HG02642 (cell line): ENCODE data around the gene ABL2.
"Not testable (repeated sequence)": the region's sequence is repeated elsewhere in the genome, so short reads cannot be mapped to it uniquely, and the experiment has no call there.

Experiments used
- ATAC-seq: cut with Tn5 transposase; IDR thresholded peaks from one replicate; pipeline ENCODE4 v1.9.1; 2021; ENCODE audit warnings: mild to moderate bottlenecking; ENCODE audit not compliant: unreplicated experiment, poor library complexity

Gene ABL2

DNA sequence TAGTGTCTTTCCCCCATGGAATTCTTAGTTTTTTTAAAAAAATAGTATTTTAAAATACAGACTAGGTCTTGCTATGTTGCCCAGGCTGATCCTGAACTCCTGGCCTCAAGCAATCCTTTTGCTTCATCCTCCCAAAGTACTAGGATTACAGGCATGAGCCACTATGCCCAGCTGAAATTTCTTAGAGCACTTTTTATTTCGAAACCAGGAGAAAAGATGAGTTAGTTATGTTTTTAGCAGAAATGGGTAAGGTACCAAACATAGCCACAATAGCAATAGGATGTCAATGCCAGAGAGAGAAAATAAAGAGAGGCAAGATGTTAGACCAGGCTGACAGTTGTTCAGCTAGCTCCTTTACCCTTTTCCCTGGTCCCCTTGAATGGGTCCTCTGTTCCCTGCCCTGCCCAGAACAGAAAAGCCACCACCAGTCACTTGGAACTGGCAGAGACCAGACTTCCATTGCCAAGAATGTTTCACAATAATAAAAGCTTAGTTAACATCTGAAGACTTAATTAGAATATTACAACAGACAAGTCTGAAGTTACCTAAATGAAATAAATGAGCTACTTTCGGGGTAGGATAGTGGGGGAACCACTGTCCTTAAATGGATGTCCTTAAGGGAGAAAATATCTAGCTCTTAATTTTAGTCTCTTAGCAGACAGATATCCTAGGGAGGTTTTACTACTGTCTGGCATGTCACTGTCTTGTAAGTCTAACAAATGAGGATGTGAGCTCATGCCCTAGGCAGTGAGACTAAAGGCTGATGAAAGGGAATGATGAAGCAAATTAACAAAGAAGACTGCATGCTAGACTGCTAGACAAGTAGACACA lies 54.3 kb downstream of the ABL2 start:
- ATAC-seq: no peak

DNA sequence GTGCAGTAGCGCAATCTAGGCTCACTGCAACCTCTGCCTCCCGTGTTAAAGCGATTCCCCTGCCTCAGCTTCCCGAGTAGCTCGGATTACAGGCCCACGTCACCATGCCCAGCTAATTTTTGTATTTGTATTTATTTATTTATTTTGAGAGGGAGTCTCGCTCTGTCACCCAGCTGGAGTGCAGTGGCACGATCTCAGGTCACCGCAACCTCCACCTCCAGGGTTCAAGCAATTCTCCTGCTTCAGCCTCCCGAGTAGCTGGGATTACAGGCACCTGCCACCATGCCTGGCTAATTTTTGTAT lies 59.1 kb downstream of the ABL2 start:
- ATAC-seq: not testable (repeated sequence)

GRCh38 chr1:179169616-179170467 lies 59.6 kb downstream of the ABL2 start:
- no peak for ATAC-seq

- ATAC-seq: no peak
Measured at GRCh38 chr1:179168536-179168935, 60.9 kb downstream of the ABL2 start.

GRCh38 chr1:179167955-179168354 lies 61.5 kb downstream of the ABL2 start:
- ATAC-seq: no peak

GRCh38 chr1:179167418-179167777 lies 62.1 kb downstream of the ABL2 start:
- ATAC-seq: no peak

DNA sequence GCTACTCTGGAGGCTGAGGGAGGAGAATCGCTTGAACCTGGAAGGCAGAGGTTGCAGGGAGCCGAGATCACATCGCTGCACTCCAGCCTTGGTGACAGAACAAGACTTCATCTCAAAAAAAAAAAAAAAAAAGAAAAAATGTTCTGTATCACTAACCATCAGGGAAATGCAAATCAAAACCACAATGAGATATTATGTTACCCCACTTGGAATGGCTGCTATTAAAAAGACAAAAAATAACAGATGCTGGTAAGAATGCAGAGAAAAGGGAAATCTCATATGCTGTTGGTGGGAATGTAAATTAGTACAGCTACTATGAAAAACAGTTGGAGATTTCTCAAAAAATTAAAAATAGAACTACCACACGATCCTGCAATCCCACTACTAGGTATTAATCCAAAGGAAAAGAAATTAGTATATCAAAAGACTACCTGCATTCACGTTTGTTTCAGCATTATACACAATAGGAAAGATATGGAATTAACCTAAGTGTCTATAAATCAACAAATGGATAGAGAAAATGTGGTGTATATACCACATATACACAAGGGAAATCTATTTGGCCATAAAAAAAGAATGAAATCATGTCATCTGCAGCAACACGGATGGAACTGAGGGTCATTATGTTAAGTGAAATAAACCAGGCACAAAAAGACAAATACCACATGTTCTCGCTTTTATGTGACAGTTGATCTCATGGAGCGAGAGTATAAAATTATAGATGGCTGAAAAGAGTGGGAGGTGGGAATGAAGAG lies 62.6 kb downstream of the ABL2 start:
- no peak for ATAC-seq

DNA sequence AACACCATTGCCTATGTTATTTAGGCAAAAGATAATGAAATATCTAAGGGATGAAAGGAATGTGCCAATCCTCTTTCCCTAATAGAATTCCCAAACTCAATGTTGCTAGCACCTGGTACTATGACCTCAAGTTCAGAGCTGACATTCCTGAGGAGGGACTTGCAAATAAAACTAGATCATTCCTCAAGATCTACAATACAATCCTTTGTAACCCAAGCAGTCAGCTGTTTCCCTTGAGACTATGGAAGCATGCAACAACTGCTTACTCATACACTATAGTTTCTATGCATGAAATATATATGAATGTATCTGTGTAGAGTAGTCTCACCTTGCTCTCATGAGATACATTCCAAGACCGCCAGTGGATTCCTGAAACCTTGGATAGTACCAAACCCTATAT lies 65.0 kb downstream of the ABL2 start:
- no peak for ATAC-seq

DNA sequence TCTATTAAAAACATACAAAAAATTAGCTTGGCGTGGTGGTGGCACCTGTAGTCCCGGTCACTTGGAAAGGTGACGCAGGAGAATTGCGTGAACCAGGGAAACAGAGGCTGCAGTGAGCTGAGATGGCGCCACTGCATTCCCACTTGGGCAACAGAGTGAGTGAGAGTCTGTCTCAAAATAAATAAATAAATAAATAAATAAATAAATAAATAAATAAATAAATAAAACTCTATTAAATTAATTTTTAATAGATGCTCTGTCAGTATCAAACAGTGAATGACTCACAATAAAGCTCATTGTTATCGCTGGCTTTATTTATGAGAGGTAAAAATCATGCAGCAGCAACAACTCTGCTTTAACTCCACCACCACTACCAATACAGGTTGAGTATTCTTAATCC lies 72.8 kb downstream of the ABL2 start:
- ATAC-seq: no peak

DNA sequence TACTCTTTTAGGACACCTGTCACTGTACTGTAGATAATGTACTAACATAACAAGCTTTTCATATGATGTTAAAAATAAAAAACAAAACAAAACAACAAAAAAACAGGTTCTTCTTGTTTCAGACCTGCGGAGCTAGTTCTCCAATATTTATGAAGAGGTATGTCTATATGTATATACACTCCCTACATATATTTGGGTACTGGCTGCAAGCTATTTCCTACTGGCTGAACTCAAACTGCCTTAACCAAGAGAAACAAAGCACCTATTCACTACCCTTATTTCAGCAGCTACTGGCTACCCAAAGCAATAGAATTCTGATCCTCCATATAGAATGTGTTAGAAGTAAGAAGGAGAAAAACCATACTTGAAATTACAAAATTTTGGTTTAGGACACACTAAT lies 73.5 kb downstream of the ABL2 start:
- no peak for ATAC-seq

- ATAC-seq: no peak
Measured at GRCh38 chr1:179155615-179156014, 73.9 kb downstream of the ABL2 start.

- ATAC-seq: no peak
Measured at GRCh38 chr1:179154437-179154836, 75.0 kb downstream of the ABL2 start.

DNA sequence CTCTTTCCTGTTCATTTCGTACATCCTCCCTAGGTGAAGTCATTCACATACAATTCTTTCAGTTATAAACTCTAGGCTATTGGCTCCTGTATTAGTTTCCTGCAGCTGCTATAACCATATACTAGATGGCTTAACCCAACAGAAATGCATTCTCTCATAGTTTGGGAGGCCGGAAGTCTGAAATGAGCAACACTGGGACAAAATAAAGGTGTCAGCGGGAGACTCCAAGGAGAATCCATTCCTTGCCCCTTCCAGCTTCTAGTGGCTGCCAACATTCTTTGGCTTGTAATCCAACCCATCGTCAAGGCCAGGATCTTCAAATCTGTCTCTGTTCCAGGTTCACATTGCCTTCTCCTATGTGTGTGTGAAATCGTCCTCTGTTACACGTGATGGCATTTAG lies 76.3 kb downstream of the ABL2 start:
- ATAC-seq: no peak

- ATAC-seq: no peak
Measured at GRCh38 chr1:179151908-179152682, 77.4 kb downstream of the ABL2 start.

GRCh38 chr1:179146911-179147310 lies 82.6 kb downstream of the ABL2 start:
- no peak for ATAC-seq

DNA sequence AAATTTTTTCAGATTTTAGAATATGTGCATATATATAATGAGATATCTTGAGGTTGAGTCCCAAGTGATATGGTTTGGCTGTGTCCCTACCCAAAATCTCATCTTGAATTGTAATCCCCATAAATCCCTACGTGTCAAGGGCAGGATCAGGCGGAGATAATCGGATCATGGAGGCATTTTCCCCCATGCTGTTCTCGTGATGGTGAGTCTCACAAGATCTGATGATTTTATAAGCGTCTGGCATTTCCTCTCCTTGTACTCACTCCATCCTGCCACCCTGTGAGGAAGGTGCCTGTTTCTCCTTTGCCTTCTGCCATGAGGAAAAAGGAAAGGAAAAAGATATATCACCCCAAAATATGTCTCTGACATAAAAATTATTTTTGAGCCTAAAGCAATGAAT lies 83.0 kb downstream of the ABL2 start:
- ATAC-seq: no peak

DNA sequence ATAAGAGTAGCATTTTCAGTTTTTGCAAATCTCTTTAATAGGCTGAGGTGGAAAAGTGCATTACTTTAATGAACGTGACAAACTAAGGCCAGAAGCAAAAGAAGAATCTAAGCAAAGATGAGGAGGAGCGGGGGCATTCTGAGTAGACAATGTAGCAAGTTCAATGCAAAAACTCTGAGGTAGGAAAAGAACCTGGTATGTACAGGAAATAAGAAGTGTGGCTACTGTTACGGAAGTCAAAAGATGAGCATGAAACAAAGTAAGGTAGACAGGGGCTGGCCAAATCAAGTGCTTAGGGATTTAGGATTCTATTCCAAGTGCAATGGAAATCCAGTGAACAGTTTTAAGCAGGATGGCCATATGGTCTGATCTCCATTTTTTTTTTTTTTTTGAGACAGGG lies 84.0 kb downstream of the ABL2 start:
- ATAC-seq: no peak

GRCh38 chr1:179144626-179145025 lies 84.9 kb downstream of the ABL2 start:
- no peak for ATAC-seq

DNA sequence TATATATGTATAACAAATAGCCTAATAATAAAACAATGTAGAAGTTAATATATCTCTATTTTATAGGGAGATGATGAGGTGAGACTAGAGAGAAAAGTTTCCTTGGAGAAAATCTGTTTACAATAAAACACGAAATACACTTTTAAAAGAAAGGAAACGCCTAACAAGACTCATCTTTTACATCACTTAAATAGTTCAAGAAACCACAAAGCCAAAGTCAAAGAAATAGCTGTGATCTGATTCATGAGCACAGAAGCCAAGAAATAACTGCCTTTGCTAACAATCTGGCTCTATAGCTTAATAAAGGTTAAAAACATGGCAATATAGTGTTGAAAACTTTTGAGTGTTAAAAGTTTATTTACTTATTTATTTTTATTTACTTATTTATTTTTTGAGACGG lies 86.2 kb downstream of the ABL2 start:
- no peak for ATAC-seq

- no peak for ATAC-seq
Measured at GRCh38 chr1:179142889-179143299, 86.6 kb downstream of the ABL2 start.
